T-helper 2 cell treated with Interferon-gamma antibody and Interleukin-4, amounts not matched to agents 5 μg/mL and 100 μg/mL, for 36 hours (primary cell): ENCODE measurements around the gene JADE3.
"Not testable (repeated sequence)": the region's sequence is repeated elsewhere in the genome, so short reads cannot be mapped to it uniquely, and the experiment has no call there.

ENCODE experiments used
- DNase-seq: peaks from one replicate; pipeline ENCODE4 v3.0.0; 2021; ENCODE audit warnings: low spot score
- H3K27ac Mint-ChIP-seq: one replicate; pipeline ENCODE4 v1.8.0; 2021; ENCODE audit warnings: mild to moderate bottlenecking, mixed read lengths
- H3K27me3 Mint-ChIP-seq: one replicate; pipeline ENCODE4 v1.8.0; 2021; ENCODE audit warnings: low read depth, mixed read lengths
- H3K36me3 Mint-ChIP-seq: one replicate; pipeline ENCODE4 v1.8.0; 2021; ENCODE audit warnings: low read depth, mixed read lengths
- H3K4me1 Mint-ChIP-seq: one replicate; pipeline ENCODE4 v1.8.0; 2021; ENCODE audit warnings: low read depth, mixed read lengths
- H3K4me3 Mint-ChIP-seq: one replicate; pipeline ENCODE4 v1.8.0; 2022; ENCODE audit warnings: mild to moderate bottlenecking, moderate library complexity, mixed read lengths
- H3K9me3 Mint-ChIP-seq: one replicate; pipeline ENCODE4 v1.8.0; 2021; ENCODE audit warnings: mixed read lengths

Gene JADE3

DNA sequence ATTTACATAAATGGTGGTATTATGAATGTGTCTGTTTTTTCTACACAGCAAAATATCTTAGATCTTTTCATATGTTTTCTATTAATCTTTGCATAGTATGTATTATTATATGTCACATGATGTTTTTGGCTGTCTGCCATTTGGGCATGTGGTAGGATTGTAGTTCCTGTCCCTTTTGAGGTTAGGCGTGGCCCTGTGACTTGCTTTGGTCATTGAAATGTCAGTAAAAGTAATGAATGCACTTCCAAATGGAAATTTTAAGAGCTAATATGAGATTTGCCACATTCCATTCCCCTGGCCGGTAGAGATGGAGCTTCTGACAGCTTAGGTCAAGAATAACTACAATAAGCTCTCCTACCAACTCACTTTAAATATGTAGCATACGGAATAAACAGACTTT, 45.1 kb downstream of the JADE3 start:
- no peak overlapping the region for H3K27ac Mint-ChIP-seq
- DNase-seq: no peak
- H3K4me1 Mint-ChIP-seq: peaks cover 1% of the 10 kb centered on the region
- H3K4me3 Mint-ChIP-seq: no peak overlapping the region
- H3K9me3 Mint-ChIP-seq: no peaks in the 10 kb centered on the region
- no peaks in the 10 kb centered on the region for H3K27me3 Mint-ChIP-seq
- no peaks in the 10 kb centered on the region for H3K36me3 Mint-ChIP-seq

DNA sequence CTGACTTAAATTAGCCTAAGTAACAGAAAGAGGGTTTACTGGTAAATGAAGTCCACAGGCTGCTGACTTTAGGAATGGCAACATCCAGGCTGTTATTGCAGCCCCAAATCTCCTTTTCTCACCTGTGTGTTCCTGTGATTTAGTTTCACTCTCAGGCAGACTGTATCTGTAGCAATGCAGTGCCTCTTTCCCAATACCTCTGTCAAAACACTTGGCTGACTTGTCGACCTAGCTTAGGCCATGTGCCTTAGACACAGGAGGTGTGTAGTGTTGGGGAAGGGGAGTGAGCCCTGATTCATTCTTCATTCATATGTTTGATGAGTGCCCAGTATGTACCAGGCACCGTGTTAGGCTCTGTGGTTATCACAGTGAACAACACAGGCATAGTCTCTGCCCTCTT, 46.9 kb downstream of the JADE3 start:
- no peaks in the 10 kb centered on the region for H3K27me3 Mint-ChIP-seq
- H3K27ac Mint-ChIP-seq: no peak overlapping the region
- H3K36me3 Mint-ChIP-seq: no peaks in the 10 kb centered on the region
- H3K9me3 Mint-ChIP-seq: no peaks in the 10 kb centered on the region
- H3K4me1 Mint-ChIP-seq: no peaks in the 10 kb centered on the region
- no peak for DNase-seq
- no peak overlapping the region for H3K4me3 Mint-ChIP-seq

DNA sequence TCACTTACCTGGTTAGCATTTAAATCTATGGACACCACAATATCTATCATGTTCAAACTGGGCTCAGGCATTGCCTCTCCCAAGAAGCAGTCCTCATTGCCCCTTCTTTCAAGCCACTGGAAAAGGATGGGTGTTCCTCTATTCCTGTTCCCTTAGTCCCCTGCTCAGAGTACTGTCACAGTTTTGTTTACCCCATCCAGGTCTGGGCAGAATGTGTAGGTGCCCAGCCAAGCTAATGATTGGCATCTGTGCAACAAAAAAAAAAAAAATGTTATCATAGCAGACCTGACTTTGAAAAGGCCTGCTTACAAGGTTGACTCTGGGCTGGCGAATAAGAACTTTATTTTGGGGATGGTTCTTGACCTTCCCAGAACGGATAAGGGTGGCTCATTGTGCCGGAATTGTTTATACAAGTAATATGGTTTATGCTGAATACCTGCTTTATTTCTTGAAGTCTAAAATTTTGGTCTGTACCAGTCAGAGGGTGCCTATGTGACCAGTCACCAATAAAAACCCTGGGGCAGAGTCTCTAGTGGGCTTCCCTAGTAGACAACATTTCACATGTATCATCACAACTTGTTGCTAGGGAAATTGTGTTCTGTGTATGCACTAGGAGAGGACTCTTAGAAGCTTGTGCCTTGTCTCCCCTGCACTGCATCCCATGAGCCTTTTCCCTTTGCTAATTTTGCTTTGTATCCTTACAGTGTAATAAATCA, 47.9 kb downstream of the JADE3 start:
- Mint-ChIP-seq H3K9me3 (no peaks in the 10 kb centered on the region), H3K4me3 (no peak overlapping the region), H3K36me3 (no peaks in the 10 kb centered on the region), H3K27ac (no peak overlapping the region), H3K27me3 (no peaks in the 10 kb centered on the region), H3K4me1 (peaks cover 2% of the 10 kb centered on the region)
- DNase-seq: no peak

DNA sequence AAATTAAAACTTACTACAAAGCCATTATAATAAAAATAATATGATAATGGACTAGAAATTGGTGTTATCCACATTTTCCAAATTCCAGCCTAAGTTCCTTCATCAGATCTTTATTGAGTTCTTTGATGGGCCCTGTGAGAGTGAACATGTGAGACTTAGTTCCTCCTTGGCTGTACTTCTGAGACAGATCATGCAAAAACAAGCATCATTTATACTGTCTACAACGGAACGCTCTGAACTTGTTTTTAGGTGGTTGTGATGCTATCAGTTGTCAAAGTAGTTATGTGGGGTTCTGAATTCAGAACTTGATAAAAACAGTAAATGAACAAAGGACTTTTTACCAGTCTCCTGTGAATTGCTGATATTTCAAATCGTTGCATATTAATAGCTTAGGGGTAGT, 48.9 kb downstream of the JADE3 start:
- H3K36me3 Mint-ChIP-seq: no peaks in the 10 kb centered on the region
- no peaks in the 10 kb centered on the region for H3K27me3 Mint-ChIP-seq
- H3K27ac Mint-ChIP-seq: no peak overlapping the region

DNA sequence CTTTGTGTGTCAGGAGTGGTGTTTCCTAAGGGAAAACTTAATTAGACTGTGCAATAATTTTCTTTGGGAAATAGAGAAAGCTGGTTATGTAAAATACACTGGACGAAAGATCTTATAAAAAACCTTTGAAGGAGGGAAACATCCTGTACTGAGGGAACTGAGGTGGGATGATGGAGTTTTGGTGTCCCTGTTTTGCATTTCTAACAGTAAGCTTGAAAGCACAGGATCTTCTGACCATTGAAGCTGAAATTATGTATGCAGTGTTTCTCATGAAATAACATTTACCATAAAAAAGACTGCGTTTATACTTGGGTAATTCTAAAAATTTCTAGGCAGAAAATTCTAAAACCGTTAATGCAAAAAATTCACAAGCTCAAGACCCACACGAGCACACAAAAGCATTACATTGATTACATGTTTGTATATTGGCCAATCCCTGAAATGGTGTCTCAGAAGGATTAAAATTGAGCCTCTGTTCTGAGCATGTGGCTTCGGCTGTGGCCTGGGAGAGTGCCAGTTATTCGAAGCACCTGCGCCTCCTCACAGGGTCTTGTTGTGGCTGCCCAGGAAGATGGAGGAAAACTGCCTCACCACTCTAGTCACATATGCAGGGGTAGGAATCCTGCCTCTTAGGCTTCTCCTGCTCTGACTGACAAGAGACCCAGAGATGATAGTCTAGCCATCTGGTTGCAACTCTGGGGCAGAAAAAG, 49.5 kb downstream of the JADE3 start:
- Mint-ChIP-seq H3K27me3 (no peaks in the 10 kb centered on the region), H3K36me3 (no peaks in the 10 kb centered on the region), H3K4me1 (peaks cover 8% of the 10 kb centered on the region), H3K4me3 (no peak overlapping the region), H3K27ac (no peak overlapping the region), H3K9me3 (no peaks in the 10 kb centered on the region)
- no peak for DNase-seq

More for the DNA sequence above, 48.9 kb downstream of the JADE3 start:
- no peak for DNase-seq
- Mint-ChIP-seq H3K4me1 (peaks cover 3% of the 10 kb centered on the region), H3K9me3 (no peaks in the 10 kb centered on the region), H3K4me3 (no peak overlapping the region)

DNA sequence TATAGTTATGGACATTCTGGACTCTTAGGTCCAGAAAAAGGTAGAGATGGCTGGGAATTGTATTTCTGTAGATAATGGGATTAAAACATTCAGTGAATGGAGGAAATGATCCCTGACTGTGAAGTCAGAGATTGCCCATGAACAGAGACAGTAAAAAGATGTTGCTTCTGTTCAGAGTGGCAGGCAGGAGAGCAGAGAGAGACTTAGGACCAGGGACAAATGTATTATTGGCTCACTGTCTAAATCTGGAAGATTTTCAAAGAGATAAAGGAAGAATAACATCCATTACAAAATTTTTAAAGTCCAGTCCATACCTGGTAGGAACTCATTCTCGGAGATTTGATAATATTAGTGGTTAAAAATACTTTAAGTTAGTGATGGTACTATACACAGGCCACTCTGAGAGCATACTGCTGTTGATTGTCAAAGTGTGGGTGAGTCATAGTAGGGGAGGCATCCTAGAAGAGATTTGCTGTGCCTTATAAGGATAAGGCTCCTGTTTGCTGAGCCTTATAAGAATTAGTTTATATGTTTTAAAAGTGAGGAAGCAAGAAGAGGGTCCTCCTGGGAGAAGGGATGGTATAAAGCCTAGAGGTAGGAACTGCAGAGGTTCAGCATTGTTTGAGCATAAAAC, 53.0 kb downstream of the JADE3 start:
- H3K9me3 Mint-ChIP-seq: no peaks in the 10 kb centered on the region
- H3K27ac Mint-ChIP-seq: no peak overlapping the region
- H3K36me3 Mint-ChIP-seq: no peaks in the 10 kb centered on the region
- H3K27me3 Mint-ChIP-seq: no peaks in the 10 kb centered on the region
- peaks cover 8% of the 10 kb centered on the region for H3K4me1 Mint-ChIP-seq
- DNase-seq: no peak
- no peak overlapping the region for H3K4me3 Mint-ChIP-seq

DNA sequence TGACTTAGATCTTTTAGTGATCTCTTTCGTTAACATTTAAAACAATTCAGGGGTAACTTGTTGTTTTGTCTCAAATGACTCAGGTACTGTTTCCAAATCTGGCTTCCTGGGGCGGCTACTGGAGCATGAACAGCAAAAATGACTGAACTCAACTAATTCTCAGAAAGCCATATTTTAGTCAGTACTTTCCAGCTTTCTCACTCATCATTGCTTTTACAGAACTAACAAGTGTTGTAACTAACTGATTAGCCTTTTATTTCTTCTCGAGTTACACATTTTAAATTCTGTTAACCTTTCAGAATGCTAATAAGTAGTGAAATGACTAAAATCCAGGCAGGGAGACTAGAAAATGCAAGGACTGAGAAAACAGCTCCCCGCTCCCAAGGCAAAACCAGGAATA, 55.3 kb downstream of the JADE3 start:
- no peak overlapping the region for H3K27ac Mint-ChIP-seq
- peak; percentile 14 for DNase-seq
- no peaks in the 10 kb centered on the region for H3K36me3 Mint-ChIP-seq
- H3K27me3 Mint-ChIP-seq: no peaks in the 10 kb centered on the region
- no peak overlapping the region for H3K4me3 Mint-ChIP-seq
- H3K9me3 Mint-ChIP-seq: no peaks in the 10 kb centered on the region
- H3K4me1 Mint-ChIP-seq: peaks cover 8% of the 10 kb centered on the region

DNA sequence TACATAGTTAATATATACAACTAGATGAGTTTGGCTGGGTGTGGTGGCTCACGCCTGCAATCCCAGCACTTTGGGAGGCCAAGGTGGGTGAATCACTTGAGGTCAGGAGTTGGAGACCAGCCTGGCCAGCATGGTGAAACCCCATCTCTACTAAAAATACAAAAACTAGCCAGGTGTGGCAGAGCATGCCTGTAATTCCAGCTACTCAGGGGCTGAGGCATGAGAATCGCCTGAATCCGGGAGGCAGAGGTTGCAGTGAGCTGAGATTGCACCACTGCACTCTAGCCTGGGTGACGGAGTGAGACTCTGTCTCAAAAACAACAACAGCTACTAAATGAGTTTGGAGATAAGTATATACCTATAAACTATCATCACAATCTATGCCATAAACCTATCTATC, 64.8 kb downstream of the JADE3 start:
- not testable (repeated sequence) for H3K4me3 Mint-ChIP-seq, H3K9me3 Mint-ChIP-seq, H3K27me3 Mint-ChIP-seq, H3K4me1 Mint-ChIP-seq, H3K36me3 Mint-ChIP-seq, DNase-seq, H3K27ac Mint-ChIP-seq

DNA sequence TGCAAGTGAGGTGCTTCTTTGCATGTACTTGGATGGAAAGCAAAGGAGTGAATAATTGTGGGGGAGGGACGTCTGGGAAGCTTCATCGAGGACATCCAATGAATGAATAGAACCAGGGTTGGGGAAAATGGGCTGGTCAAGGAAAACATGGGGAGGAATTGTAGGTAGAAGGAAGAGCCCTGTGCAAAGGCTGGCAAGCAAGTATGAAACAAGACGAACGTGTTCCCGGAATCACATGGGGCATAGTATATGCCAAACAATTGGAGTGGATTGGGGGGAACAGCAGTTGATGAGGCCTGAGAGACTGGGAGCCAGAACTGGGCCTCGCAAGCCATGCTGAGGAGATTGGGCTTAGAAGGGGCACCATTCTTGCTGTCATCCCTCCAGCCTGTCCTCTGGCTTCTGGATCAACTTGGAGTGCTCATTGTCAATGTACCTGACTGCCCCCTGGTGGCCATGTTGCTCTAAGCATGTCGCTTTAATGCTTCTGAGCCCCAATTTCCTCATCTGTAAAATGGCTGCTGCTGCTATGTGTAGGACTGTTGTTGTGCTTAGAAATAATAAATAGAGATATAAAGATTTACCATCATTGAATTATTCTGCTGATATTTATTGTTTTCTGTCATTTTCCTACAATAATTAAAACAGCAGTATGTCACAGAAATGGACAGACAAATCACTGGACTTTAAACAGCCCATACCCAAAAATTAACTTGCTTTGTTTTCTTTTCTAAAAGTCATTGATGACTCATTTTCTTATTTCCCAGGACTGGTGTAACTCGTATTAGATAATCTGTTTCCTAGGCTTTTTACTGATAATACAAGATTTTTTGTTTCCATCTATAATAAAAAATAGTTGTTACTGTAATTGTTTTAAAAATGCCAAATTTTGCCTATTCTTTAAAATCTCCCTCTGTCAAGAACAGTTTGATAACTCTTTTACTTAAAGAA, 66.4 kb downstream of the JADE3 start:
- DNase-seq: peak; percentile 53
- H3K36me3 Mint-ChIP-seq: no peaks in the 10 kb centered on the region

DNA sequence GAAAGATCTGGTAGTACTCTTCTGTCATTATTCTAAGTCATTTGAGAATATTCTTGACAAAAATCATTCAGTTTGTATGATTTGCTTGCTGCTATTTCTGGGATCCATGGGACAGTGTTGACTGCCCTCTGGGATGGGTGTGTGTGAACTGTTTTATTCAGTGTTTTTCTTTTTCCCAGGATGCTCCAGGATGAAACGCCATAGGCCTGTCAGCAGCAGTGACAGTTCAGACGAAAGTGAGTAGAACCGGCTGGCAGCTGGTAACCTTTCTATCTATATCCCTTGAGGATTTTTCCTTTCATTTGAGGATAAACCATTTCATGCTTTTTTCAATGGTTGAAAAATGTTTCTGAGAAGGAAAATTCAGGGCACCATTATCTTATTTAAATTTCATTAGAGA, 72.5 kb downstream of the JADE3 start:
- H3K9me3 Mint-ChIP-seq: no peaks in the 10 kb centered on the region
- no peak for DNase-seq
- no peaks in the 10 kb centered on the region for H3K4me1 Mint-ChIP-seq
- peaks cover 15% of the 10 kb centered on the region for H3K27me3 Mint-ChIP-seq
- no peaks in the 10 kb centered on the region for H3K36me3 Mint-ChIP-seq
- H3K27ac Mint-ChIP-seq: no peak overlapping the region
- H3K4me3 Mint-ChIP-seq: no peak overlapping the region

More for the DNA sequence above, 66.4 kb downstream of the JADE3 start:
- Mint-ChIP-seq H3K4me3 (no peak overlapping the region), H3K9me3 (no peaks in the 10 kb centered on the region), H3K4me1 (no peaks in the 10 kb centered on the region), H3K27me3 (peaks cover 15% of the 10 kb centered on the region), H3K27ac (no peak overlapping the region)

DNA sequence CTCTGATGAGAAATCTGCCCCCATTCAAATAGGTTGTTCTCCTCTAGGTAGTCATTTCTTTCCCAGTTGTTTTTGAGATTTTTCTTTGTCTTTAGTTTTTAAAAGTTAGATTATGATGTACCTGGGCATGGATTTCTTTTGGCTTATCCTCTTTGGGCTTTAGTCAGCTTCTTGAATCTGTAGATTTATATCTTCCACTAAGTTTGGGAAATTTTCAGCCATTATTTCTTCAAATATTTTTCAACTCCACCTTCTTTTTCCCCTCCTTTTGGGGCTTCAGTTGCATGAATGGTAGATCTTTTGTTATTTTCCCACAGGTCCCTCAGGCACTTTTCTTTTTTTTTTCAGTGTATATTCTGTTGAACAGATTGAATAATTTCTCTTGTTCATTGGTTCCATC, 77.3 kb downstream of the JADE3 start:
- Mint-ChIP-seq H3K4me1 (no peaks in the 10 kb centered on the region), H3K9me3 (no peaks in the 10 kb centered on the region), H3K4me3 (no peak overlapping the region), H3K27me3 (no peaks in the 10 kb centered on the region), H3K36me3 (no peaks in the 10 kb centered on the region), H3K27ac (no peak overlapping the region)
- no peak for DNase-seq

DNA sequence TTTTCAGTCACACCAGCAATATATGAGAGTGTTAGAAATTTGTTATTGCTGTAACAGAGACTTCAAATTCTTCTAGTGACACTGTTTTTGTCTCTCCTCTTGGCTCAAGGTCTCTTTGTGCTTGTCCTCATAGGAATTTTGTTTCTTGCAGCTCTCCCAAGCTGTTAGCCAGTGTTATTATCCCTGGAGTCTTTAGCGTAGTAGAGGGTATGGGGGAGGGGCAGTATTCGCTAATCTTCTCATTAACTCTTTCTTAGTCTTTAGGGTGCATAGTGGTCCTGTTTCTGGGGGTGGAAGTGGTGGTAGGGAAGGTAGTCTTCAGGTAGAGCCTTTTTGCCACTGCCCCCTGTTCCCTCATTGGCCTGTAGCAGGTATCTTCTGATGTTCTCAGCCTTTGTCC, 79.4 kb downstream of the JADE3 start:
- no peak for DNase-seq
- Mint-ChIP-seq H3K36me3 (no peaks in the 10 kb centered on the region), H3K4me3 (no peak overlapping the region), H3K27ac (no peak overlapping the region), H3K4me1 (no peaks in the 10 kb centered on the region), H3K9me3 (no peaks in the 10 kb centered on the region), H3K27me3 (no peaks in the 10 kb centered on the region)

DNA sequence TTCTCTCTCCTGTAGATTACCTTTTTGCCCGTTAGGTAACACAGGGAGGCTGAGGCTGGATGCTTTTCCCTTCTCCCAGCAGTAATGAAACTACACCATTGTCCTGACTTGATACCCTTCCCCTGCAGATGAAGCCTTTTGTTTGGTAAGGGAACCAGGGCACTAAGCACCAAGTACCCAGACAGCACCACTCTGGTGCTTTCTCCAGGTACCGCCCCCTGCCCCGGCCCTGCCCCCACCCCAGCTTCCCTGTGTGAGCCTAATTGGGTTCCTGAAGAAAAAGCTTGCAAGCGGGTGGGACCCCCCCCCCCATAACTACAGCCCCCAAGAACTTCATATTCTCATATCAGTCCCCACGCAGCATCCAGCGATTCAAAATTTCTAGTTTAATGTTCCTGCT, 79.8 kb downstream of the JADE3 start:
- no peak overlapping the region for H3K4me3 Mint-ChIP-seq
- H3K9me3 Mint-ChIP-seq: no peaks in the 10 kb centered on the region
- no peaks in the 10 kb centered on the region for H3K27me3 Mint-ChIP-seq
- no peaks in the 10 kb centered on the region for H3K36me3 Mint-ChIP-seq
- H3K27ac Mint-ChIP-seq: no peak overlapping the region
- H3K4me1 Mint-ChIP-seq: no peaks in the 10 kb centered on the region
- no peak for DNase-seq

DNA sequence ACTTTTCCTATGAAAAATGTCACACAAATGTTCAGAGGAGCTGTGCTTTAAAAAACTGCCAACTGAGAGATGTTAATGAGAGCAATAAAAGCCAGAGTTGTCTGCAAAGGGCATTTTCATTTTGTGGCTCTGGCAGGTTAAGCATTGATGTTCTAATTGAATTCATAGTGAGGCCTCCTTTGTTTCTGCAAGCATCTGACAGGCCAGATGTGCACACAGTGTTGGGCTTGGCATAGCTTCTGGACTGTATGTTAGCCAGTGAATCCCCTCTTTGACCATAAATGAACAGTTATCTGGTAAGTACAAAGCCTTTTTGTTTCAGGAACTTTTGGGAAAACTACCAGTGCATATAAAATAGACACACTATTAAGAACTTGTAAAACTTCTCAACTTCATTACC, 81.9 kb downstream of the JADE3 start:
- H3K9me3 Mint-ChIP-seq: no peaks in the 10 kb centered on the region
- H3K27ac Mint-ChIP-seq: no peak overlapping the region
- H3K4me3 Mint-ChIP-seq: no peak overlapping the region
- no peaks in the 10 kb centered on the region for H3K36me3 Mint-ChIP-seq
- H3K4me1 Mint-ChIP-seq: no peaks in the 10 kb centered on the region
- DNase-seq: no peak
- H3K27me3 Mint-ChIP-seq: no peaks in the 10 kb centered on the region
